HG03565 (cell line): ENCODE data around the gene FGF19.

Experiments used
- ATAC-seq: cut with Tn5 transposase; IDR thresholded peaks from one replicate; pipeline ENCODE4 v1.9.1; 2021; ENCODE audit warnings: mild to moderate bottlenecking, moderate library complexity; ENCODE audit not compliant: unreplicated experiment

FGF19 gene

GRCh38 chr11:69703768-69704507 is at the start of gene FGF19:
TSS of gene FGF19 (minus strand) at chr11:69704022. CDS start at chr11:69703876, 146 bp downstream.
- no peak for ATAC-seq

- no peak for ATAC-seq
Observed at GRCh38 chr11:69752890-69753289, 49.1 kb upstream of the FGF19 start.

- no peak for ATAC-seq
Observed at GRCh38 chr11:69750875-69751597, 47.2 kb upstream of the FGF19 start.

GRCh38 chr11:69750108-69750850 is 46.5 kb upstream of the FGF19 start:
- ATAC-seq = no peak

GRCh38 chr11:69748637-69749036 is 44.8 kb upstream of the FGF19 start:
- ATAC-seq = no peak

- ATAC-seq = no peak
Observed at GRCh38 chr11:69746752-69747742, 43.2 kb upstream of the FGF19 start.

GRCh38 chr11:69746140-69746539 is 42.3 kb upstream of the FGF19 start:
- no peak for ATAC-seq

GRCh38 chr11:69745201-69745600 is 41.4 kb upstream of the FGF19 start:
- ATAC-seq = no peak

- ATAC-seq = no peak
Observed at GRCh38 chr11:69744435-69744834, 40.6 kb upstream of the FGF19 start.

GRCh38 chr11:69734841-69735240 is 31.0 kb upstream of the FGF19 start:
- no peak for ATAC-seq

GRCh38 chr11:69734367-69734766 is 30.5 kb upstream of the FGF19 start:
- no peak for ATAC-seq

- no peak for ATAC-seq
Observed at GRCh38 chr11:69732910-69733309, 29.1 kb upstream of the FGF19 start.

- no peak for ATAC-seq
Observed at GRCh38 chr11:69731110-69731509, 27.3 kb upstream of the FGF19 start.

GRCh38 chr11:69730500-69730899 is 26.7 kb upstream of the FGF19 start:
- no peak for ATAC-seq

- no peak for ATAC-seq
Observed at GRCh38 chr11:69729252-69729651, 25.4 kb upstream of the FGF19 start.

GRCh38 chr11:69727266-69727665 is 23.4 kb upstream of the FGF19 start:
- ATAC-seq = no peak

- no peak for ATAC-seq
Observed at GRCh38 chr11:69726481-69726880, 22.7 kb upstream of the FGF19 start.

- no peak for ATAC-seq
Observed at GRCh38 chr11:69726019-69726418, 22.2 kb upstream of the FGF19 start.

GRCh38 chr11:69721745-69722144 is 17.9 kb upstream of the FGF19 start:
- ATAC-seq = no peak

GRCh38 chr11:69721106-69721505 is 17.3 kb upstream of the FGF19 start:
- no peak for ATAC-seq
